Glutamatergic neuron (in vitro differentiated cells): ENCODE results near the gene TAOK1. TPM values are rescaled to one million over a fixed set of nuclear protein-coding genes. Genes with fewer than 3 reads are reported as not detected.

Experiments used
- DNase-seq: peaks from one replicate; pipeline ENCODE4 v3.0.0; 2022
- H3K27ac Mint-ChIP-seq: one replicate; pipeline ENCODE4 v1.8.0; 2020; ENCODE audit warnings: mild to moderate bottlenecking, mixed read lengths, inconsistent platforms; ENCODE audit not compliant: unreplicated experiment
- H3K27me3 Mint-ChIP-seq: one replicate; pipeline ENCODE4 v1.8.0; 2020; ENCODE audit warnings: mild to moderate bottlenecking, moderate library complexity, mixed read lengths, inconsistent platforms; ENCODE audit not compliant: unreplicated experiment
- H3K36me3 Mint-ChIP-seq: one replicate; pipeline ENCODE4 v1.8.0; 2020; ENCODE audit warnings: mild to moderate bottlenecking, mixed read lengths, inconsistent platforms; ENCODE audit not compliant: unreplicated experiment
- H3K4me1 Mint-ChIP-seq: one replicate; pipeline ENCODE4 v1.8.0; 2020; ENCODE audit warnings: mild to moderate bottlenecking, low read depth, mixed read lengths, inconsistent platforms; ENCODE audit not compliant: unreplicated experiment
- H3K4me3 Mint-ChIP-seq: one replicate; pipeline ENCODE4 v1.8.0; 2020; ENCODE audit warnings: mild to moderate bottlenecking, mixed read lengths, inconsistent platforms; ENCODE audit not compliant: unreplicated experiment
- H3K9me3 Mint-ChIP-seq: one replicate; pipeline ENCODE4 v1.8.0; 2020; ENCODE audit warnings: mild to moderate bottlenecking, moderate library complexity, mixed read lengths, inconsistent platforms; ENCODE audit not compliant: unreplicated experiment
- CTCF ChIP-seq: fragments of 200-600 bp; sonication (generic); IDR thresholded peaks from one replicate; pipeline ENCODE4 v1.5.0; 2021; ENCODE audit not compliant: partially characterized antibody, unreplicated experiment
- total RNA-seq: library from RNA; stranded (reverse); fragmentation: NEBNext Ultra II Directional; extraction: Animal tissue kit (Norgen Biotek cat#: 25700); gene quantifications from one replicate; pipeline ENCODE4 v1.2.1, GENCODE V29; 2021; ENCODE audit not compliant: unreplicated experiment

The TAOK1 gene
- total RNA-seq, 1 donor from 2014 or later = 133 TPM

- TF ChIP-seq CTCF = peak; percentile 80
- H3K27ac Mint-ChIP-seq = no peak overlapping the region
- no peaks in the 10 kb centered on the region for H3K9me3 Mint-ChIP-seq
- peak; percentile 86 for DNase-seq
- no peak overlapping the region for H3K4me3 Mint-ChIP-seq
- peaks cover 20% of the 10 kb centered on the region for H3K27me3 Mint-ChIP-seq
- H3K36me3 Mint-ChIP-seq = no peaks in the 10 kb centered on the region
- H3K4me1 Mint-ChIP-seq = peaks cover 7% of the 10 kb centered on the region
Observed at GRCh38 chr17:29572691-29573557, 182.8 kb downstream of the TAOK1 start.

GRCh38 chr17:29573558-29573869 lies 183.4 kb downstream of the TAOK1 start:
- DNase-seq = no peak
- Mint-ChIP-seq H3K4me3 (no peak overlapping the region), H3K27me3 (peaks cover 17% of the 10 kb centered on the region), H3K4me1 (peaks cover 5% of the 10 kb centered on the region), H3K36me3 (no peaks in the 10 kb centered on the region), H3K27ac (no peak overlapping the region), H3K9me3 (no peaks in the 10 kb centered on the region)
- no peak for TF ChIP-seq CTCF

- peaks cover 15% of the 10 kb centered on the region for H3K27me3 Mint-ChIP-seq
- no peaks in the 10 kb centered on the region for H3K36me3 Mint-ChIP-seq
- no peak overlapping the region for H3K27ac Mint-ChIP-seq
- H3K4me1 Mint-ChIP-seq = peaks cover 4% of the 10 kb centered on the region
- H3K4me3 Mint-ChIP-seq = no peak overlapping the region
- TF ChIP-seq CTCF = no peak
- H3K9me3 Mint-ChIP-seq = no peaks in the 10 kb centered on the region
- DNase-seq = peak; percentile 9
Observed at GRCh38 chr17:29573871-29574731, 183.9 kb downstream of the TAOK1 start.

GRCh38 chr17:29574732-29575510 lies 184.8 kb downstream of the TAOK1 start:
- H3K27me3 Mint-ChIP-seq = peaks cover 16% of the 10 kb centered on the region
- no peaks in the 10 kb centered on the region for H3K9me3 Mint-ChIP-seq
- H3K4me3 Mint-ChIP-seq = no peak overlapping the region
- no peaks in the 10 kb centered on the region for H3K36me3 Mint-ChIP-seq
- H3K4me1 Mint-ChIP-seq = no peaks in the 10 kb centered on the region
- TF ChIP-seq CTCF = no peak
- H3K27ac Mint-ChIP-seq = no peak overlapping the region
- peak; percentile 16 for DNase-seq
